ENCODE data around the gene HECTD1.
A peak's percentile ranks its signal among the peaks of the same experiment; 100 is the strongest.
"Not testable (repeated sequence)": the region's sequence is repeated elsewhere in the genome, so short reads cannot be mapped to it uniquely, and the experiment has no call there.

Gene HECTD1

GRCh38 chr14:31207755-31208545 lies at the start of gene HECTD1:
HECTD1 (minus strand) TSS chr14:31207793; CDS start chr14:31205936, 1,857 bp downstream.
- peak; percentile 38 for DNase-seq (ENCODE audit: extremely low read depth, low read depth)
- peak within 1 kb of the TSS; percentile 75 for H3K4me3 ChIP-seq (replicated peaks; ENCODE audit: low read depth, low read length)
- TF ChIP-seq CTCF (IDR thresholded peaks at IDR 0.05; ENCODE audit: low read depth, low read length, missing control alignments): no peak

- DNase-seq (ENCODE audit: extremely low read depth, low read depth): no peak
- no peak for TF ChIP-seq CTCF (IDR thresholded peaks at IDR 0.05; ENCODE audit: low read depth, low read length, missing control alignments)
- no peak overlapping the region for H3K4me3 ChIP-seq (replicated peaks; ENCODE audit: low read depth, low read length)
Measured at GRCh38 chr14:31257244-31257553, 49.6 kb upstream of the HECTD1 start.

- TF ChIP-seq CTCF (IDR thresholded peaks at IDR 0.05; ENCODE audit: low read depth, low read length, missing control alignments): no peak
Measured at GRCh38 chr14:31256534-31257243, 49.1 kb upstream of the HECTD1 start.

GRCh38 chr14:31255918-31256317 lies 48.3 kb upstream of the HECTD1 start:
- DNase-seq (ENCODE audit: extremely low read depth, low read depth); H3K4me3 ChIP-seq (replicated peaks; ENCODE audit: low read depth, low read length): not testable (repeated sequence)

More at GRCh38 chr14:31256534-31257243, 49.1 kb upstream of the HECTD1 start:
- DNase-seq (ENCODE audit: extremely low read depth, low read depth): no peak
- H3K4me3 ChIP-seq (replicated peaks; ENCODE audit: low read depth, low read length): no peak overlapping the region

DNA sequence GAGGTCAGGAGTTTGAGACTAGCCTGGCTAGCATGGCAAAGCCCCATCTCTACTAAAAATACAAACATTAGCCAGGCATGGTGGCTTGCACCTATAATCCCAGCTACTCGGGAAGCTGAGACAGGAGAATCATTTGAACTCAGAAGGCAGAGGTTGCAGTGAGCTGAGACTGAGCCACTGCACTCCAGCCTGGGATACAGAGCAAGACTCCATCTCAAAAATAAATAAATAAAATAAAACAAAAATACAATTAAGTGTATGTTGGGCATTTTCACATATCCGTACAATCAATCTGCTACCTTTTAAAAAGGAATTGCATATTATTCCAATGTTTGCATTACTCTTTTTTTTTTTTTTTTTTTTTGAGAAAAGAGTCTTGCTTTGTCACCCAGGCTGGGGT lies 47.7 kb upstream of the HECTD1 start:
- DNase-seq (ENCODE audit: extremely low read depth, low read depth): no peak
- H3K4me3 ChIP-seq (replicated peaks; ENCODE audit: low read depth, low read length): no peak overlapping the region
- TF ChIP-seq CTCF (IDR thresholded peaks at IDR 0.05; ENCODE audit: low read depth, low read length, missing control alignments): no peak

GRCh38 chr14:31253746-31254471 lies 46.3 kb upstream of the HECTD1 start:
- TF ChIP-seq CTCF (IDR thresholded peaks at IDR 0.05; ENCODE audit: low read depth, low read length, missing control alignments): no peak
- no peak overlapping the region for H3K4me3 ChIP-seq (replicated peaks; ENCODE audit: low read depth, low read length)
- DNase-seq (ENCODE audit: extremely low read depth, low read depth): no peak

DNA sequence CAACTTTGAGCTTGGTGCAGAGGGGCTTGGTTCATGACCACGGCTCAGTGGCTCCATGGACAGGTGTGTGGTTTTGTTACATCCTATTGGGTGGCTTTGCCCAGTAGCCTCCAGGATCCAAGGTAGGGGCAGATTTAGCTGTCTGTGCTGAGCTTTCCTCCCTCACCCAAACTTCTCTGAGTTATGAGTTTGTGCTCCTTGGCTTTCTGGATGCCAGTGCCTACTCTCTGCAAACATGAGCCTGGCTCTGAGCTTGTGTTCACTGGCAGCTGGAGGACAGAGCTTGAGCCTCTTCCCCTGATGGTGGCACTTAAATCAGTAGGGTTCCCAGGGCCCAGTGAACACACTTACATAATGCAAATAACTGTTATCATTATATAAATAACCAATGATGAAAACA lies 45.3 kb upstream of the HECTD1 start:
- no peak for DNase-seq (ENCODE audit: extremely low read depth, low read depth)
- H3K4me3 ChIP-seq (replicated peaks; ENCODE audit: low read depth, low read length): no peak overlapping the region
- TF ChIP-seq CTCF (IDR thresholded peaks at IDR 0.05; ENCODE audit: low read depth, low read length, missing control alignments): no peak
